ENCODE results near the gene MIPOL1.

The MIPOL1 gene

GRCh38 chr14:37234222-37234621 is 36.5 kb downstream of the MIPOL1 start:
- DNase-seq (ENCODE audit: low read depth) = no peak

- DNase-seq (ENCODE audit: low read depth) = peak; percentile 57
Observed at GRCh38 chr14:37236044-37236443, 38.3 kb downstream of the MIPOL1 start.

GRCh38 chr14:37237094-37237493 is 39.4 kb downstream of the MIPOL1 start:
- DNase-seq (ENCODE audit: low read depth) = no peak

GRCh38 chr14:37237735-37238200 is 40.0 kb downstream of the MIPOL1 start:
- no peak for DNase-seq (ENCODE audit: low read depth)

- DNase-seq (ENCODE audit: low read depth) = no peak
Observed at GRCh38 chr14:37241198-37241597, 43.5 kb downstream of the MIPOL1 start.

GRCh38 chr14:37246427-37246829 is 48.7 kb downstream of the MIPOL1 start:
- peak; percentile 63 for DNase-seq (ENCODE audit: low read depth)

GRCh38 chr14:37247791-37248461 is 50.2 kb downstream of the MIPOL1 start:
- no peak for DNase-seq (ENCODE audit: low read depth)

GRCh38 chr14:37251775-37252174 is 54.0 kb downstream of the MIPOL1 start:
- peak; percentile 15 for DNase-seq (ENCODE audit: low read depth)

- no peak for DNase-seq (ENCODE audit: low read depth)
Observed at GRCh38 chr14:37252434-37252833, 54.7 kb downstream of the MIPOL1 start.

- DNase-seq (ENCODE audit: low read depth) = peak; percentile 80
Observed at GRCh38 chr14:37253905-37254304, 56.2 kb downstream of the MIPOL1 start.

- no peak for DNase-seq (ENCODE audit: low read depth)
Observed at GRCh38 chr14:37254411-37254947, 56.7 kb downstream of the MIPOL1 start.

GRCh38 chr14:37257501-37258070 is 59.8 kb downstream of the MIPOL1 start:
- no peak for DNase-seq (ENCODE audit: low read depth)

GRCh38 chr14:37262649-37263048 is 64.9 kb downstream of the MIPOL1 start:
- DNase-seq (ENCODE audit: low read depth) = no peak

- DNase-seq (ENCODE audit: low read depth) = no peak
Observed at GRCh38 chr14:37263656-37264236, 66.0 kb downstream of the MIPOL1 start.

- no peak for DNase-seq (ENCODE audit: low read depth)
Observed at GRCh38 chr14:37268788-37269187, 71.1 kb downstream of the MIPOL1 start.

- DNase-seq (ENCODE audit: low read depth) = no peak
Observed at GRCh38 chr14:37270629-37271028, 72.9 kb downstream of the MIPOL1 start.

GRCh38 chr14:37272569-37272968 is 74.8 kb downstream of the MIPOL1 start:
- DNase-seq (ENCODE audit: low read depth) = no peak

GRCh38 chr14:37274652-37275051 is 76.9 kb downstream of the MIPOL1 start:
- DNase-seq (ENCODE audit: low read depth) = no peak

- no peak for DNase-seq (ENCODE audit: low read depth)
Observed at GRCh38 chr14:37275963-37276362, 78.2 kb downstream of the MIPOL1 start.

- DNase-seq (ENCODE audit: low read depth) = no peak
Observed at GRCh38 chr14:37278636-37279538, 81.2 kb downstream of the MIPOL1 start.

GRCh38 chr14:37279818-37280217 is 82.1 kb downstream of the MIPOL1 start:
- no peak for DNase-seq (ENCODE audit: low read depth)

GRCh38 chr14:37284760-37285159 is 87.0 kb downstream of the MIPOL1 start:
- DNase-seq (ENCODE audit: low read depth) = no peak

Data from ELR (cell line).